Measurements from ENCODE around the gene CFAP68. TPM values are rescaled to one million over a fixed set of nuclear protein-coding genes. Genes with fewer than 3 reads are reported as not detected.

CFAP68 gene
- total RNA-seq, 1 experiment from 2014 or later = 23.4 TPM

DNA sequence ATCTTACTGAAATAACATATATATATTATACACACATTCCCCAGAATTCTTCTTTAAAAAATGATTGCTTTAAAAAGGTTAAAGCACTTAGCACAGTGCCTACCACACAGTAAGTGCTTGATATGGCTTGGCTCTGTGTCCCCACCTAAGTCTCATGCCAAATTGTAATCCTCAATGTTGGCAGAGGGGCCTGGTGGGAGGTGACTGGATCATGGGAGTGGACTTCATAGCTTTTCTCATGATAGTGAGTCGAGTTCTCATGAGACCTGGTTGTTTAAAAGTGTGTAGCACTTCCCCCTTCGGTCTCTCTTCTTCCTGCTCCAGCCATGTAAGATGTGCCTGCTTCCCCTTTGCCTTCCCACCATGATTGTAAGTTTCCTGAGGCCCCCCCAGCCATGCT lies 26.1 kb downstream of the CFAP68 start:
- Histone ChIP-seq H3K23me2 (ENCODE audit: insufficient read length, low read depth, low read length, poor library complexity, severe bottlenecking) (no peaks in the 10 kb centered on the region), H3T11ph (ENCODE audit: low read length) (no peak overlapping the region), H2BK15ac (ENCODE audit: low read depth, low read length) (no peak overlapping the region), H2BK12ac (ENCODE audit: insufficient read length, low read depth, low read length) (no peak overlapping the region), H4K8ac (replicated peaks; ENCODE audit: insufficient read length, low read depth, low read length) (no peak overlapping the region), H2AFZ (ENCODE audit: low read length) (no peak overlapping the region), H3K79me1 (ENCODE audit: insufficient read depth, low read depth, low read length, poor library complexity, severe bottlenecking) (no peaks in the 10 kb centered on the region), H3K9me3 (ENCODE audit: control insufficient read depth, low read depth, low read length) (no peaks in the 10 kb centered on the region), H3K56ac (ENCODE audit: insufficient read length, low read depth, low read length) (no peak overlapping the region), H3K27ac (ENCODE audit: insufficient read length, low read depth, low read length) (no peak overlapping the region), H3K23ac (ENCODE audit: insufficient read length, low read depth, low read length) (no peak overlapping the region), H3K14ac (ENCODE audit: insufficient read depth, low read length) (no peak overlapping the region), H3K4me1 (ENCODE audit: insufficient read depth, low read length) (no peaks in the 10 kb centered on the region), H3K79me2 (ENCODE audit: insufficient read depth, low read length) (no peaks in the 10 kb centered on the region), H3K4ac (ENCODE audit: low read depth, low read length) (no peak overlapping the region), H2BK20ac (ENCODE audit: low read depth, low read length, poor library complexity, severe bottlenecking) (no peak overlapping the region), H2AK5ac (ENCODE audit: insufficient read length, low read length) (no peak overlapping the region), H4K91ac (ENCODE audit: insufficient read length, low read depth, low read length) (no peak overlapping the region), H4K20me1 (ENCODE audit: control insufficient read depth, insufficient read depth, insufficient read length) (no peaks in the 10 kb centered on the region), H2BK120ac (ENCODE audit: low read depth, low read length, poor library complexity, severe bottlenecking) (no peak overlapping the region), H3K18ac (ENCODE audit: insufficient read length, low read depth, low read length) (no peak overlapping the region), H3K9ac (ENCODE audit: extremely low read depth, insufficient read length, low read length) (no peak overlapping the region), H4K5ac (ENCODE audit: insufficient read length, low read depth, low read length) (no peak overlapping the region), H3K27me3 (ENCODE audit: insufficient read depth, low read length) (no peaks in the 10 kb centered on the region), H2BK5ac (ENCODE audit: insufficient read length, low read length) (no peak overlapping the region), H3K4me2 (ENCODE audit: insufficient read depth, insufficient read length, low read length) (no peak overlapping the region)
- TF ChIP-seq, protein P1, sequence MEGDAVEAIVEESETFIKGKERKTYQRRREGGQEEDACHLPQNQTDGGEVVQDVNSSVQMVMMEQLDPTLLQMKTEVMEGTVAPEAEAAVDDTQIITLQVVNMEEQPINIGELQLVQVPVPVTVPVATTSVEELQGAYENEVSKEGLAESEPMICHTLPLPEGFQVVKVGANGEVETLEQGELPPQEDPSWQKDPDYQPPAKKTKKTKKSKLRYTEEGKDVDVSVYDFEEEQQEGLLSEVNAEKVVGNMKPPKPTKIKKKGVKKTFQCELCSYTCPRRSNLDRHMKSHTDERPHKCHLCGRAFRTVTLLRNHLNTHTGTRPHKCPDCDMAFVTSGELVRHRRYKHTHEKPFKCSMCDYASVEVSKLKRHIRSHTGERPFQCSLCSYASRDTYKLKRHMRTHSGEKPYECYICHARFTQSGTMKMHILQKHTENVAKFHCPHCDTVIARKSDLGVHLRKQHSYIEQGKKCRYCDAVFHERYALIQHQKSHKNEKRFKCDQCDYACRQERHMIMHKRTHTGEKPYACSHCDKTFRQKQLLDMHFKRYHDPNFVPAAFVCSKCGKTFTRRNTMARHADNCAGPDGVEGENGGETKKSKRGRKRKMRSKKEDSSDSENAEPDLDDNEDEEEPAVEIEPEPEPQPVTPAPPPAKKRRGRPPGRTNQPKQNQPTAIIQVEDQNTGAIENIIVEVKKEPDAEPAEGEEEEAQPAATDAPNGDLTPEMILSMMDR (conservative IDR thresholded peaks at IDR 0.05) = no peak
- H3K4me3 Mint-ChIP-seq = no peak overlapping the region
- H3K27me3 Mint-ChIP-seq (ENCODE audit: low read depth) = no peaks in the 10 kb centered on the region
- H3K4me1 Mint-ChIP-seq = peaks cover 0 to 4% of the 10 kb centered on the region in 2 experiments; a peak in 2 of 4 replicates
- H3K27ac Mint-ChIP-seq = no peak overlapping the region
- WGBS (ENCODE audit: extremely low coverage, insufficient read length, low lambda C conversion rate) = no CpG with 5 or more reads among the region's 2 CpGs
- H3K36me3 Mint-ChIP-seq (ENCODE audit: insufficient read depth in 1 of 3, low read depth in 3 of 3) = no peaks in the 10 kb centered on the region; a peak in 1 of 7 replicates
- 0 out of 5 replicates have a peak, but pooled peaks cover 0 to 2% of the 10 kb centered on the region in 2 experiments for H3K9me3 Mint-ChIP-seq
- DNase-seq = no peak

All from H9 (cell line).